Activated naive CD8-positive, alpha-beta T cell treated with anti-CD3 and anti-CD28 coated beads, Interleukin-2, amount 50 U/mL, for 24 hours (primary cell): Measurements from ENCODE around the gene IBA57.
"Not testable (repeated sequence)": the region's sequence is repeated elsewhere in the genome, so short reads cannot be mapped to it uniquely, and the experiment has no call there.

Source experiments
- ATAC-seq: fragments of 150-1000 bp; cut with Tn5 transposase; one replicate; pipeline ENCODE4 v1.10.0; 2021
- DNase-seq: peaks from one replicate; pipeline ENCODE4 v3.0.0; 2021
- H3K27ac Mint-ChIP-seq: one replicate; pipeline ENCODE4 v1.8.0; 2021; ENCODE audit warnings: mild to moderate bottlenecking, mixed read lengths
- H3K27me3 Mint-ChIP-seq: one replicate; pipeline ENCODE4 v1.8.0; 2021; ENCODE audit warnings: mixed read lengths
- H3K36me3 Mint-ChIP-seq: one replicate; pipeline ENCODE4 v1.8.0; 2021; ENCODE audit warnings: low read depth, mixed read lengths
- H3K4me1 Mint-ChIP-seq: one replicate; pipeline ENCODE4 v1.8.0; 2021; ENCODE audit warnings: mixed read lengths
- H3K4me3 Mint-ChIP-seq: one replicate; pipeline ENCODE4 v1.8.0; 2021; ENCODE audit warnings: mild to moderate bottlenecking, moderate library complexity, mixed read lengths
- H3K9me3 Mint-ChIP-seq: one replicate; pipeline ENCODE4 v1.8.0; 2021; ENCODE audit warnings: mixed read lengths

IBA57 gene

GRCh38 chr1:228180271-228180958 lies 14.8 kb downstream of the IBA57 start:
- Mint-ChIP-seq H3K9me3 (no peaks in the 10 kb centered on the region), H3K27ac (no peak overlapping the region), H3K36me3 (no peaks in the 10 kb centered on the region), H3K27me3 (no peaks in the 10 kb centered on the region), H3K4me3 (no peak overlapping the region), H3K4me1 (peaks cover 2% of the 10 kb centered on the region)
- peak; percentile 37 for ATAC-seq
- DNase-seq: no peak

- ATAC-seq (no peak), DNase-seq (no peak)
- no peaks in the 10 kb centered on the region for H3K9me3 Mint-ChIP-seq
- H3K4me1 Mint-ChIP-seq: peaks cover 8% of the 10 kb centered on the region
- H3K27ac Mint-ChIP-seq: no peak overlapping the region
- no peaks in the 10 kb centered on the region for H3K36me3 Mint-ChIP-seq
- no peaks in the 10 kb centered on the region for H3K27me3 Mint-ChIP-seq
- no peak overlapping the region for H3K4me3 Mint-ChIP-seq
These were observed 15.5 kb downstream of the IBA57 start for GRCh38 chr1:228180959-228181644.

GRCh38 chr1:228181645-228182034 lies 16.0 kb downstream of the IBA57 start:
- Mint-ChIP-seq H3K27ac (no peak overlapping the region), H3K4me3 (no peak overlapping the region), H3K9me3 (no peaks in the 10 kb centered on the region), H3K27me3 (no peaks in the 10 kb centered on the region), H3K4me1 (peaks cover 9% of the 10 kb centered on the region), H3K36me3 (no peaks in the 10 kb centered on the region)
- ATAC-seq: no peak
- DNase-seq: no peak

GRCh38 chr1:228182296-228183030 lies 16.9 kb downstream of the IBA57 start:
- ATAC-seq: no peak

GRCh38 chr1:228184152-228184551 lies 18.5 kb downstream of the IBA57 start:
- Mint-ChIP-seq H3K4me1 (peaks cover 9% of the 10 kb centered on the region), H3K36me3 (no peaks in the 10 kb centered on the region), H3K27me3 (no peaks in the 10 kb centered on the region), H3K9me3 (no peaks in the 10 kb centered on the region), H3K4me3 (no peak overlapping the region), H3K27ac (no peak overlapping the region)
- ATAC-seq: no peak
- DNase-seq: no peak

More at GRCh38 chr1:228182296-228183030, 16.9 kb downstream of the IBA57 start:
- Mint-ChIP-seq H3K36me3 (no peaks in the 10 kb centered on the region), H3K4me3 (no peak overlapping the region), H3K27ac (no peak overlapping the region), H3K4me1 (peaks cover 9% of the 10 kb centered on the region), H3K27me3 (no peaks in the 10 kb centered on the region), H3K9me3 (no peaks in the 10 kb centered on the region)
- no peak for DNase-seq

GRCh38 chr1:228185641-228185965 lies 20.0 kb downstream of the IBA57 start:
- Mint-ChIP-seq H3K9me3 (no peaks in the 10 kb centered on the region), H3K36me3 (no peaks in the 10 kb centered on the region), H3K27me3 (no peaks in the 10 kb centered on the region), H3K4me1 (peaks cover 9% of the 10 kb centered on the region), H3K27ac (no peak overlapping the region), H3K4me3 (no peak overlapping the region)
- DNase-seq (no peak), ATAC-seq (peak; percentile 65)

- H3K4me3 Mint-ChIP-seq, H3K9me3 Mint-ChIP-seq, H3K27ac Mint-ChIP-seq, H3K36me3 Mint-ChIP-seq, DNase-seq, ATAC-seq, H3K27me3 Mint-ChIP-seq, H3K4me1 Mint-ChIP-seq: not testable (repeated sequence)
These were observed 22.6 kb downstream of the IBA57 start for GRCh38 chr1:228188249-228188648.

- H3K27me3 Mint-ChIP-seq: no peaks in the 10 kb centered on the region
- no peak for ATAC-seq
- no peak for DNase-seq
- no peaks in the 10 kb centered on the region for H3K36me3 Mint-ChIP-seq
- H3K9me3 Mint-ChIP-seq: no peaks in the 10 kb centered on the region
- no peak overlapping the region for H3K27ac Mint-ChIP-seq
- no peak overlapping the region for H3K4me3 Mint-ChIP-seq
- H3K4me1 Mint-ChIP-seq: peaks cover 9% of the 10 kb centered on the region
These were observed 24.6 kb downstream of the IBA57 start for GRCh38 chr1:228190182-228190581.

- DNase-seq: no peak
- Mint-ChIP-seq H3K36me3 (no peaks in the 10 kb centered on the region), H3K4me3 (no peak overlapping the region), H3K4me1 (peaks cover 4% of the 10 kb centered on the region), H3K27ac (no peak overlapping the region), H3K9me3 (no peaks in the 10 kb centered on the region), H3K27me3 (no peaks in the 10 kb centered on the region)
- ATAC-seq: no peak
These were observed 25.2 kb downstream of the IBA57 start for GRCh38 chr1:228190778-228191177.

- no peak overlapping the region for H3K27ac Mint-ChIP-seq
- H3K4me1 Mint-ChIP-seq: no peaks in the 10 kb centered on the region
- H3K4me3 Mint-ChIP-seq: no peak overlapping the region
- H3K9me3 Mint-ChIP-seq: peaks cover 8% of the 10 kb centered on the region
- H3K36me3 Mint-ChIP-seq: peaks cover 15% of the 10 kb centered on the region
- DNase-seq (no peak), ATAC-seq (no peak)
- H3K27me3 Mint-ChIP-seq: no peaks in the 10 kb centered on the region
These were observed 28.8 kb downstream of the IBA57 start for GRCh38 chr1:228194436-228194835.

GRCh38 chr1:228194921-228195812 lies 29.6 kb downstream of the IBA57 start:
- no peak overlapping the region for H3K27ac Mint-ChIP-seq
- no peak for DNase-seq
- H3K36me3 Mint-ChIP-seq: peaks cover 16% of the 10 kb centered on the region
- no peaks in the 10 kb centered on the region for H3K27me3 Mint-ChIP-seq
- H3K9me3 Mint-ChIP-seq: peaks cover 11% of the 10 kb centered on the region
- no peak overlapping the region for H3K4me3 Mint-ChIP-seq
- H3K4me1 Mint-ChIP-seq: no peaks in the 10 kb centered on the region
- no peak for ATAC-seq

GRCh38 chr1:228197555-228198147 lies 32.0 kb downstream of the IBA57 start:
- H3K4me1 Mint-ChIP-seq: no peaks in the 10 kb centered on the region
- DNase-seq (no peak), ATAC-seq (no peak)
- H3K36me3 Mint-ChIP-seq: peaks cover 16% of the 10 kb centered on the region
- no peak overlapping the region for H3K27ac Mint-ChIP-seq
- H3K9me3 Mint-ChIP-seq: peaks cover 11% of the 10 kb centered on the region
- no peak overlapping the region for H3K4me3 Mint-ChIP-seq
- H3K27me3 Mint-ChIP-seq: peaks cover 2% of the 10 kb centered on the region

- H3K4me3 Mint-ChIP-seq: no peak overlapping the region
- DNase-seq: no peak
- ATAC-seq: no peak
These were observed 33.5 kb downstream of the IBA57 start for GRCh38 chr1:228198977-228199590.

GRCh38 chr1:228204958-228205357 lies 39.4 kb downstream of the IBA57 start:
- Mint-ChIP-seq H3K27me3 (peaks cover 14% of the 10 kb centered on the region), H3K4me3 (no peak overlapping the region), H3K4me1 (no peaks in the 10 kb centered on the region), H3K36me3 (no peaks in the 10 kb centered on the region), H3K9me3 (no peaks in the 10 kb centered on the region), H3K27ac (no peak overlapping the region)
- DNase-seq (no peak), ATAC-seq (no peak)

More at GRCh38 chr1:228198977-228199590, 33.5 kb downstream of the IBA57 start:
- Mint-ChIP-seq H3K4me1 (no peaks in the 10 kb centered on the region), H3K36me3 (peaks cover 16% of the 10 kb centered on the region), H3K27me3 (peaks cover 5% of the 10 kb centered on the region), H3K27ac (no peak overlapping the region), H3K9me3 (peaks cover 11% of the 10 kb centered on the region)
